ENCODE measurements around the gene NPAS1. TPM values are rescaled to one million over a fixed set of nuclear protein-coding genes. Genes with fewer than 3 reads are reported as not detected.
A peak's percentile ranks its signal among the peaks of the same experiment; 100 is the strongest.

NPAS1 gene
- polyA plus RNA-seq, 1 donor (not counting 4 experiments of a cell fraction or from before 2014, with no cell fraction given), result 0.42 TPM

- dilution Hi-C loops (cut with MboI; ENCODE audit: extremely low pct_ligation_motif_present, low sequenced_read_pairs), result no loop called here
Observed at GRCh38 chr19:47023448-47023794, 3.8 kb downstream of the NPAS1 start.

GRCh38 chr19:47024502-47024901 is 4.9 kb downstream of the NPAS1 start:
- TF ChIP-seq CTCF (optimal IDR thresholded peaks at IDR 0.05 in 1 of 3, IDR thresholded peaks at IDR 0.05 in 1 of 3, conservative IDR thresholded peaks at IDR 0.05 in 1 of 3; ENCODE audit: extremely low read depth in 1 of 3, insufficient read depth in 2 of 3, low read length in 3 of 3), result no peak
- TF ChIP-seq EZH2 (IDR thresholded peaks at IDR 0.05; ENCODE audit: low read length), result no peak
- Histone ChIP-seq H3K9me1 (ENCODE audit: control insufficient read depth, extremely low read depth, insufficient read depth, low read length) (no peaks in the 10 kb centered on the region), H3K27me3 (ENCODE audit: control insufficient read depth, extremely low read depth, insufficient read depth, low read length) (peaks cover 61% of the 10 kb centered on the region), H3K4me1 (ENCODE audit: control insufficient read depth, extremely low read depth, insufficient read depth, low read length) (no peaks in the 10 kb centered on the region), H3K27ac (ENCODE audit: control insufficient read depth, insufficient read depth, low read length) (no peak overlapping the region), H3K4me3 (ENCODE audit: control insufficient read depth in 2 of 3, extremely low read depth in 1 of 3, insufficient read depth in 2 of 3, low read depth in 1 of 3, low read length in 3 of 3) (no peak overlapping the region), H3K4me2 (ENCODE audit: control insufficient read depth, extremely low read depth, insufficient read depth, low read depth, low read length) (no peak overlapping the region), H4K20me1 (ENCODE audit: control insufficient read depth, extremely low read depth, insufficient read depth, low read length) (no peaks in the 10 kb centered on the region), H3K36me3 (ENCODE audit: control insufficient read depth in 2 of 2, extremely low read depth in 1 of 2, insufficient read depth in 2 of 2, low read length in 2 of 2) (no peaks in the 10 kb centered on the region), H2AFZ (ENCODE audit: control insufficient read depth, low read length) (no peak overlapping the region), H3K9me3 (ENCODE audit: control insufficient read depth, low read depth, low read length) (no peaks in the 10 kb centered on the region), H3K79me2 (ENCODE audit: control insufficient read depth, insufficient read depth, low read length) (no peaks in the 10 kb centered on the region), H3K9ac (ENCODE audit: control insufficient read depth, extremely low read depth, insufficient read depth, low read length) (no peak overlapping the region)
- FAIRE-seq, result no peak
- dilution Hi-C loops (cut with MboI; ENCODE audit: extremely low pct_ligation_motif_present, low sequenced_read_pairs), result no loop called here
- DNase-seq (ENCODE audit: low read depth, low spot score), result no peak

More at GRCh38 chr19:47023448-47023794, 3.8 kb downstream of the NPAS1 start:
- DNase-seq (ENCODE audit: low read depth, low spot score) (no peak), FAIRE-seq (peak; percentile 5)
- Histone ChIP-seq H3K4me2 (ENCODE audit: control insufficient read depth, extremely low read depth, insufficient read depth, low read depth, low read length) (no peak overlapping the region), H3K27ac (ENCODE audit: control insufficient read depth, insufficient read depth, low read length) (no peak overlapping the region), H3K79me2 (ENCODE audit: control insufficient read depth, insufficient read depth, low read length) (no peaks in the 10 kb centered on the region), H4K20me1 (ENCODE audit: control insufficient read depth, extremely low read depth, insufficient read depth, low read length) (no peaks in the 10 kb centered on the region), H3K36me3 (ENCODE audit: control insufficient read depth in 2 of 2, extremely low read depth in 1 of 2, insufficient read depth in 2 of 2, low read length in 2 of 2) (no peaks in the 10 kb centered on the region), H3K9ac (ENCODE audit: control insufficient read depth, extremely low read depth, insufficient read depth, low read length) (no peak overlapping the region), H3K9me1 (ENCODE audit: control insufficient read depth, extremely low read depth, insufficient read depth, low read length) (no peaks in the 10 kb centered on the region), H3K9me3 (ENCODE audit: control insufficient read depth, low read depth, low read length) (no peaks in the 10 kb centered on the region), H3K27me3 (ENCODE audit: control insufficient read depth, extremely low read depth, insufficient read depth, low read length) (peaks cover 66% of the 10 kb centered on the region), H2AFZ (ENCODE audit: control insufficient read depth, low read length) (no peak overlapping the region), H3K4me1 (ENCODE audit: control insufficient read depth, extremely low read depth, insufficient read depth, low read length) (peaks cover 2% of the 10 kb centered on the region), H3K4me3 (ENCODE audit: control insufficient read depth in 2 of 3, extremely low read depth in 1 of 3, insufficient read depth in 2 of 3, low read depth in 1 of 3, low read length in 3 of 3) (no peak overlapping the region)
- TF ChIP-seq CTCF (optimal IDR thresholded peaks at IDR 0.05 in 1 of 3, IDR thresholded peaks at IDR 0.05 in 1 of 3, conservative IDR thresholded peaks at IDR 0.05 in 1 of 3; ENCODE audit: extremely low read depth in 1 of 3, insufficient read depth in 2 of 3, low read length in 3 of 3) (no peak), EZH2 (IDR thresholded peaks at IDR 0.05; ENCODE audit: low read length) (peak; percentile 87)
